Limb (tissue), 2 donors: ENCODE measurements around the gene LMOD3.

Source experiments
- DNase-seq, 2 donors: peaks; one replicate each; pipeline ENCODE4 v3.0.0-alpha.2; 2016; ENCODE audit errors: extremely low spot score in 2 of 2

Gene LMOD3

GRCh38 chr3:69126216-69126615 lies 3.8 kb upstream of the LMOD3 start:
- no peak for DNase-seq

- no peak for DNase-seq
Observed at GRCh38 chr3:69121950-69122349, 445 bp downstream of the LMOD3 start.

- no peak for DNase-seq
Observed at GRCh38 chr3:69121513-69121912, 882 bp downstream of the LMOD3 start.

GRCh38 chr3:69120879-69121464 lies 1.4 kb downstream of the LMOD3 start:
- peak; percentile 77 to 78 for DNase-seq

- DNase-seq: no peak
Observed at GRCh38 chr3:69119681-69120080, 2.7 kb downstream of the LMOD3 start.

GRCh38 chr3:69119138-69119537 lies 3.3 kb downstream of the LMOD3 start:
- DNase-seq: no peak

- no peak for DNase-seq
Observed at GRCh38 chr3:69118555-69118954, 3.8 kb downstream of the LMOD3 start.

GRCh38 chr3:69116897-69117296 lies 5.5 kb downstream of the LMOD3 start:
- no peak for DNase-seq

GRCh38 chr3:69116162-69116561 lies 6.2 kb downstream of the LMOD3 start:
- DNase-seq: no peak

- DNase-seq: no peak
Observed at GRCh38 chr3:69115731-69116130, 6.7 kb downstream of the LMOD3 start.

GRCh38 chr3:69113536-69113935 lies 8.9 kb downstream of the LMOD3 start:
- no peak for DNase-seq

GRCh38 chr3:69110941-69111546 lies 11.4 kb downstream of the LMOD3 start:
- DNase-seq: no peak

- DNase-seq: no peak
Observed at GRCh38 chr3:69108811-69109210, 13.6 kb downstream of the LMOD3 start.

GRCh38 chr3:69107841-69108240 lies 14.6 kb downstream of the LMOD3 start:
- no peak for DNase-seq

GRCh38 chr3:69105320-69105719 lies 17.1 kb downstream of the LMOD3 start:
- DNase-seq: no peak

- no peak for DNase-seq
Observed at GRCh38 chr3:69104586-69104985, 17.8 kb downstream of the LMOD3 start.

- DNase-seq: no peak
Observed at GRCh38 chr3:69103123-69103522, 19.3 kb downstream of the LMOD3 start.

GRCh38 chr3:69102384-69102783 lies 20.0 kb downstream of the LMOD3 start:
- DNase-seq: no peak

GRCh38 chr3:69099576-69099975 lies 22.8 kb downstream of the LMOD3 start:
- DNase-seq: no peak

GRCh38 chr3:69097407-69098086 lies 24.8 kb downstream of the LMOD3 start:
- no peak for DNase-seq

- DNase-seq: no peak
Observed at GRCh38 chr3:69096299-69096698, 26.1 kb downstream of the LMOD3 start.

- DNase-seq: no peak
Observed at GRCh38 chr3:69095636-69096035, 26.8 kb downstream of the LMOD3 start.
